Prostate gland (tissue), 2 donors: ENCODE results near the gene ELFN1. TPM values are rescaled to one million over a fixed set of nuclear protein-coding genes. Genes with fewer than 3 reads are reported as not detected.
A peak's percentile ranks its signal among the peaks of the same experiment; 100 is the strongest.

Experiments used
- DNase-seq: peaks from one replicate; pipeline ENCODE4 v3.0.0-alpha.2; 2019; ENCODE audit warnings: low spot score
- H3K27ac ChIP-seq, 2 donors: fragments of 200-600 bp; sonication (generic); 2 replicates each; pipeline ENCODE4 v1.5.1; 2017 to 2019
- H3K27me3 ChIP-seq: fragments of 200-600 bp; sonication (generic); replicated peaks from 2 replicates; pipeline ENCODE4 v1.5.1; 2019; ENCODE audit not compliant: insufficient read depth
- H3K36me3 ChIP-seq, 2 donors: fragments of 200-600 bp; sonication (generic); 1 replicate in 1 of 2; 2 replicates in 1 of 2; pipeline versions ENCODE4 v1.5.1 to v1.8.1; 2017 to 2019
- H3K4me1 ChIP-seq: fragments of 200-600 bp; sonication (generic); replicated peaks from 2 replicates; pipeline ENCODE4 v1.5.1; 2019
- H3K4me3 ChIP-seq, 2 donors: fragments of 200-600 bp; sonication (generic); 2 replicates each; pipeline ENCODE4 v1.5.1; 2017 to 2019
- H3K9me3 ChIP-seq: fragments of 200-600 bp; sonication (generic); 2 replicates; pipeline ENCODE4 v1.5.1; 2017
- CTCF ChIP-seq, 4 experiments: fragments of 200-600 bp in 2 of 4; fragments of 450-650 bp in 2 of 4; sonication (generic) in 2 of 4; IDR thresholded peaks; 1 replicate in 3 of 4; 2 replicates in 1 of 4; pipeline ENCODE4 v1.5.1; 2016 to 2019; ENCODE audit warnings: antibody characterized with exemption in 4 of 4, mild to moderate bottlenecking in 2 of 4, moderate library complexity in 2 of 4
- POLR2A ChIP-seq: fragments of 450-650 bp; IDR thresholded peaks from one replicate; pipeline ENCODE4 v1.6.1; 2016; ENCODE audit warnings: antibody characterized with exemption, mild to moderate bottlenecking
- POLR2AphosphoS5 ChIP-seq: sonication (generic); formaldehyde crosslinking; IDR thresholded peaks from one replicate; pipeline ENCODE4 v1.6.1; 2017; ENCODE audit warnings: antibody characterized with exemption
- WGBS: methylation state at CpG from one replicate; pipeline ENCODE4 v1.1.5; 2018; 5-methylcytosine and 5-hydroxymethylcytosine counted together
- intact Hi-C: fragments of 100-400 bp; cut with DNase I; formaldehyde crosslinking; loops from one replicate; pipeline ENCODE4 v1.14.2; 2022
- total RNA-seq, 2 donors: library from RNA; depleted of rRNA; stranded (reverse); fragments of >200 nt; gene quantifications; one replicate each; pipeline ENCODE4 v1.1.0, GENCODE V29; 2016

Gene ELFN1
- total RNA-seq, 2 donors from 2014 or later: 2.0 to 3.0 TPM

GRCh38 chr7:1663223-1663622 is 6.9 kb upstream of the ELFN1 start:
- no peaks in the 10 kb centered on the region for H3K36me3 ChIP-seq

GRCh38 chr7:1663857-1664651 is 6.0 kb upstream of the ELFN1 start:
- intact Hi-C loops: loop anchor here (5.0 to 10.0 kb wide), 2 partner anchors 548 to 681 kb away; no protein-coding TSS in a partner anchor
- peak overlapping the region in 1 of 2 donors; percentile 31 for H3K4me3 ChIP-seq
- H3K27ac ChIP-seq: no peak overlapping the region
- no peaks in the 10 kb centered on the region for H3K9me3 ChIP-seq
- peaks cover 17% of the 10 kb centered on the region for H3K4me1 ChIP-seq
- no peak for DNase-seq
- peaks cover 16% of the 10 kb centered on the region for H3K27me3 ChIP-seq
- no peaks in the 10 kb centered on the region for H3K36me3 ChIP-seq
- 1% methylated on average over 46 of the region's 56 CpGs for WGBS
- no peak for TF ChIP-seq CTCF (IDR thresholded peaks at IDR 0.05)
- no peak for TF ChIP-seq POLR2A
- TF ChIP-seq POLR2AphosphoS5: no peak

More at GRCh38 chr7:1663223-1663622, 6.9 kb upstream of the ELFN1 start:
- Histone ChIP-seq H3K4me3 (no peak overlapping the region), H3K27me3 (peaks cover 16% of the 10 kb centered on the region), H3K4me1 (peaks cover 17% of the 10 kb centered on the region), H3K9me3 (no peaks in the 10 kb centered on the region), H3K27ac (no peak overlapping the region)
- 66% methylated on average over 11 of the region's 11 CpGs for WGBS
- TF ChIP-seq POLR2A: no peak
- TF ChIP-seq POLR2AphosphoS5: no peak
- no peak for TF ChIP-seq CTCF (IDR thresholded peaks at IDR 0.05)
- intact Hi-C loops: loop anchor here (5.0 to 10.0 kb wide), 2 partner anchors 549 to 682 kb away; no protein-coding TSS in a partner anchor
- no peak for DNase-seq

- H3K4me3 ChIP-seq: peak overlapping the region; percentile 31
- peaks cover 17% of the 10 kb centered on the region for H3K4me1 ChIP-seq
- H3K27me3 ChIP-seq: peaks cover 16% of the 10 kb centered on the region
- H3K36me3 ChIP-seq: no peaks in the 10 kb centered on the region
- under 1% methylated on average over 35 of the region's 95 CpGs for WGBS
- no peaks in the 10 kb centered on the region for H3K9me3 ChIP-seq
- DNase-seq: peak; percentile 39
- H3K27ac ChIP-seq: no peak overlapping the region
- TF ChIP-seq POLR2A (no peak), CTCF (IDR thresholded peaks at IDR 0.05) (peak; percentile 47 to 73 (median 63))
- intact Hi-C loops: loop anchor here (5.0 to 10.0 kb wide), 2 partner anchors 547 to 680 kb away; no protein-coding TSS in a partner anchor
These were observed 5.1 kb upstream of the ELFN1 start for GRCh38 chr7:1664711-1665548.

- TF ChIP-seq POLR2A (no peak), CTCF (IDR thresholded peaks at IDR 0.05) (no peak), POLR2AphosphoS5 (no peak)
- no peak for DNase-seq
- intact Hi-C loops: loop anchor here (10.0 kb wide), 1 partner anchor 679 kb away; no protein-coding TSS in a partner anchor
- H3K9me3 ChIP-seq: no peaks in the 10 kb centered on the region
- peaks cover 19% of the 10 kb centered on the region for H3K27me3 ChIP-seq
- WGBS: 2% methylated on average over 72 of the region's 98 CpGs
- peaks cover 17% of the 10 kb centered on the region for H3K4me1 ChIP-seq
- H3K4me3 ChIP-seq: peak overlapping the region; percentile 31
- H3K27ac ChIP-seq: no peak overlapping the region
- H3K36me3 ChIP-seq: no peaks in the 10 kb centered on the region
These were observed 4.3 kb upstream of the ELFN1 start for GRCh38 chr7:1665549-1666316.
